Endothelial cell of umbilical vein (primary cell): ENCODE data around the gene AK8. TPM values are rescaled to one million over a fixed set of nuclear protein-coding genes. Genes with fewer than 3 reads are reported as not detected.

ENCODE experiments used
- BruUV-seq: library from RNA; stranded (reverse); fragments of 400-500 nt; replicated peaks from 2 replicates; lab custom pipeline; 2021; lab: Mats Ljungman, UMichigan
- CTCF ChIA-PET: fragments of 300-600, 350-600 bp; sonication (Branson Sonifier 250); formaldehyde crosslinking; loops from one replicate; lab custom pipeline; 2021; ENCODE audit warnings: antibody characterized with exemption, inconsistent platforms; lab: Charles Lee
- POLR2A ChIA-PET: fragments of 300-600, 350-600 bp; sonication (Branson Sonifier 250); formaldehyde crosslinking; loops from one replicate; lab custom pipeline; 2021; ENCODE audit warnings: antibody characterized with exemption, inconsistent platforms; lab: Charles Lee
- DNase-seq: peaks from one replicate; pipeline ENCODE4 v3.0.0-alpha.2; 2011; ENCODE audit warnings: low read depth, low spot score
- FAIRE-seq: peaks from 2 replicates; lab custom pipeline; 2011; peaks lifted over from hg19 to GRCh38; lab: Jason Lieb, UNC
- H2AFZ ChIP-seq: 2 replicates; pipeline ENCODE4 v1.6.0; 2012; ENCODE audit warnings: low read depth, low read length, control low read depth, inconsistent platforms
- H3K27ac ChIP-seq: 2 replicates; pipeline ENCODE4 v1.5.1; 2011; ENCODE audit warnings: low read depth, mild to moderate bottlenecking, control low read depth, low read length, moderate library complexity; ENCODE audit not compliant: insufficient read depth
- H3K27me3 ChIP-seq, 2 experiments: 2 replicates each; pipeline versions ENCODE4 v1.6.0 to v1.6.1; 2011; ENCODE audit warnings: low read length in 2 of 2, mixed read lengths in 1 of 2; ENCODE audit not compliant: control insufficient read depth in 2 of 2, insufficient read depth in 2 of 2
- H3K36me3 ChIP-seq, 2 experiments: 2 replicates in 1 of 2; 3 replicates in 1 of 2; pipeline ENCODE4 v1.5.1; 2011; ENCODE audit warnings: low read length in 2 of 2, mild to moderate bottlenecking in 1 of 2, moderate library complexity in 1 of 2; ENCODE audit not compliant: control insufficient read depth in 2 of 2, insufficient read depth in 2 of 2; ENCODE audit errors: extremely low read depth in 1 of 2
- H3K4me1 ChIP-seq: 3 replicates; pipeline ENCODE4 v1.5.1; 2011; ENCODE audit warnings: mild to moderate bottlenecking, low read length; ENCODE audit not compliant: control insufficient read depth, insufficient read depth; ENCODE audit errors: extremely low read depth
- H3K4me2 ChIP-seq: 2 replicates; pipeline ENCODE4 v1.6.1; 2011; ENCODE audit warnings: low read length, control low read depth, mixed read lengths; ENCODE audit not compliant: insufficient read depth
- H3K4me3 ChIP-seq, 3 experiments: fragments of 200-600 bp in 1 of 3; sonication (generic), shearing (Covaris generic) in 1 of 3; replicated peaks in 1 of 3; 2 replicates each; pipeline ENCODE4 v1.5.1; 2011 to 2016; ENCODE audit warnings: control low read depth in 3 of 3, low read length in 3 of 3, mild to moderate bottlenecking in 2 of 3, inconsistent platforms in 1 of 3, low read depth in 1 of 3, moderate library complexity in 1 of 3; ENCODE audit not compliant: insufficient read depth in 1 of 3
- H3K79me2 ChIP-seq: 2 replicates; pipeline ENCODE4 v1.6.0; 2012; ENCODE audit warnings: low read length, inconsistent platforms; ENCODE audit not compliant: control insufficient read depth, insufficient read depth
- H3K9ac ChIP-seq: replicated peaks from 2 replicates; pipeline ENCODE3; 2011; ENCODE audit warnings: low read length, control low read depth; ENCODE audit not compliant: insufficient read depth; ENCODE audit errors: extremely low read depth
- H3K9me1 ChIP-seq: replicated peaks from 3 replicates; pipeline ENCODE4 v1.6.0; 2011; ENCODE audit warnings: mild to moderate bottlenecking, low read length; ENCODE audit not compliant: control insufficient read depth, insufficient read depth; ENCODE audit errors: extremely low read depth
- H3K9me3 ChIP-seq: replicated peaks from 2 replicates; pipeline ENCODE4 v1.5.1; 2012; ENCODE audit warnings: low read length, inconsistent platforms; ENCODE audit not compliant: control insufficient read depth, insufficient read depth
- H4K20me1 ChIP-seq: replicated peaks from 2 replicates; pipeline ENCODE3; 2011; ENCODE audit warnings: mild to moderate bottlenecking, low read length; ENCODE audit not compliant: control insufficient read depth, insufficient read depth; ENCODE audit errors: extremely low read depth
- EZH2 ChIP-seq: IDR thresholded peaks from 2 replicates; pipeline ENCODE4 v1.6.1; 2012; ENCODE audit warnings: borderline replicate concordance, low read depth, mild to moderate bottlenecking, moderate library complexity, low read length, inconsistent platforms; ENCODE audit not compliant: severe bottlenecking
- FOS ChIP-seq: IDR thresholded peaks from 2 replicates; pipeline ENCODE4 v1.6.1; 2011; ENCODE audit warnings: mild to moderate bottlenecking, low read length, moderate library complexity, borderline replicate concordance; ENCODE audit not compliant: insufficient read depth
- GATA2 ChIP-seq: IDR thresholded peaks from 2 replicates; pipeline ENCODE4 v1.7.0; 2011; ENCODE audit warnings: low read depth, mild to moderate bottlenecking, moderate library complexity, mixed read lengths, low read length; ENCODE audit not compliant: insufficient read length, insufficient read depth
- MYC ChIP-seq: IDR thresholded peaks from one replicate; pipeline ENCODE4 v1.6.1; 2011; ENCODE audit warnings: mild to moderate bottlenecking, low read depth, low read length
- POLR2A ChIP-seq: IDR thresholded peaks from 2 replicates; pipeline ENCODE4 v1.6.1; 2012; ENCODE audit warnings: low read depth, mild to moderate bottlenecking, control low read depth, low read length
- POLR2AphosphoS5 ChIP-seq: IDR thresholded peaks from 2 replicates; pipeline ENCODE4 v1.6.1; 2012; ENCODE audit warnings: low read depth, mild to moderate bottlenecking, control low read depth, low read length, moderate library complexity; ENCODE audit not compliant: insufficient read depth
- dilution Hi-C: fragments of 300-500 bp; cut with MboI; formaldehyde crosslinking; loops from one replicate; pipeline ENCODE4 v1.15.0; 2019; ENCODE audit warnings: low sequenced_read_pairs; ENCODE audit not compliant: extremely low pct_ligation_motif_present
- intact Hi-C: fragments of 100-400 bp; cut with micrococcal nuclease; formaldehyde crosslinking; loops from one replicate; pipeline ENCODE4 v1.10.0; 2022
- polyA plus RNA-seq, 4 experiments: library from polyadenylated mRNA; depleted of rRNA in 3 of 4; stranded (reverse) in 3 of 4; unstranded in 1 of 4; fragments of >200 nt; gene quantifications; 2 replicates each; pipeline versions ENCODE4 v1.2.1 to v1.2.3, GENCODE V29; 2011 to 2012; ENCODE audit warnings: missing spikeins in 1 of 4
- total RNA-seq: library from RNA; stranded (reverse); gene quantifications from 2 replicates; pipeline ENCODE4 v1.2.3, GENCODE V29; 2021
- TF ChIP-seq, protein P1 (sequence below): IDR thresholded peaks from 2 replicates; pipeline ENCODE4 v1.6.1; 2011; ENCODE audit not compliant: insufficient read depth, insufficient read length
- TF ChIP-seq, protein P2 (sequence below), 2 donors: IDR thresholded peaks; 1 replicate in 1 of 2; 2 replicates in 1 of 2; pipeline ENCODE4 v1.5.1; 2011; ENCODE audit warnings: low read length in 2 of 2, mild to moderate bottlenecking in 2 of 2, moderate library complexity in 2 of 2, control low read depth in 1 of 2, inconsistent platforms in 1 of 2, low read depth in 1 of 2; ENCODE audit not compliant: insufficient read depth in 1 of 2; ENCODE audit errors: extremely low read depth in 1 of 2

The AK8 gene
- total and polyA plus RNA-seq, 2 donors (not counting 3 experiments of a cell fraction or from before 2014, with no cell fraction given), result 0.06 TPM; not detected in 1

DNA sequence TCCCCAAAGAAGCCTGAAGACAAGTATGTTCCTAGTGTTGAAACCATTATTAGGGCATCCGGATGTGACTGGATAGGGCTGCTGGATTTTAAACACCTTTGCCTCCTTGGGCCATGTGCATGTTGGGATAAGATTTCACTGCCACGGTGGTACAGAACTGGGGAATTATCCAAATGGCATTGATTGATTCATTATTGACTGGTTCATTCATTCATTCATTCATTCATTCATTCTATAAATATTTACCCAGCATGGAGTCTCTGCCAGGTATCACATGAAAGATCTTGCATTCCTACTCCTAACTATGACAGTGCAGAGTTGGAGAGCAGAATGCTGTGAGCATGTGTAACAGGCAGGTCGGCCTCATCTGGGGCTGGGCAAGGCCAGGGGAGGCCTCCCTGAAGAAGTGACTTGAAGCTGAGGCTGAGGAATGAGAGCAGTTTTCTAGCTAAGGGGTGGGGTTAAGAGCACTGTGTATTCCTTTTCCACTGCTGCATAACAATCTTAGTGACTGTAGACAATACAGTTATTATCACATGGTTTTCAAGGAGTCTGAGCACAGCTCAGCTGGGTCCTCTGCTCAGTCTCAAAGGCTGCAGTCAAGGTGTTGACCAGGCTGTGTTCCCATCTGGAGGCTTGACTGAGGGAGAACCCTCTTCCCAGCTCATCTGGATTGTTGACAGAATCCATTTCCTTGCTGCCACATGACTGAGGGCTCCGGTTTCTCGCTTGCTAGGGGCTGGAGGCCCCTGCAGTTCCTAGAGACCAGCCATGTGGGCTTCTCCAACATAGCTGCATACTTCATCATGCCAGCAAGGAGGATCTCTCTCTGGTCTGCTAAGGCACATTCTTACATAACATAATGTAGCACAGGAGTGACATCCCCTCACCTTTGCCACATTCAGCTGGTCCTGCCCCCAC lies 35.7 kb downstream of the AK8 start:
- Histone ChIP-seq H3K4me2 (no peak overlapping the region), H2AFZ (no peak overlapping the region), H3K9me1 (no peaks in the 10 kb centered on the region), H4K20me1 (no peaks in the 10 kb centered on the region), H3K79me2 (no peaks in the 10 kb centered on the region), H3K9ac (no peak overlapping the region), H3K9me3 (no peaks in the 10 kb centered on the region), H3K27ac (no peak overlapping the region), H3K4me1 (no peaks in the 10 kb centered on the region), H3K27me3 (no peaks in the 10 kb centered on the region), H3K36me3 (no peaks in the 10 kb centered on the region), H3K4me3 (no peak overlapping the region)
- no peak for FAIRE-seq
- dilution Hi-C loops, result no loop called here
- no peak for DNase-seq
- intact Hi-C loops, result no loop called here
- CTCF ChIA-PET, result no interaction called here
- no TSS peak for BruUV-seq
- TF ChIP-seq FOS (no peak), POLR2AphosphoS5 (no peak), MYC (no peak), GATA2 (no peak)
- TF ChIP-seq, protein P1, sequence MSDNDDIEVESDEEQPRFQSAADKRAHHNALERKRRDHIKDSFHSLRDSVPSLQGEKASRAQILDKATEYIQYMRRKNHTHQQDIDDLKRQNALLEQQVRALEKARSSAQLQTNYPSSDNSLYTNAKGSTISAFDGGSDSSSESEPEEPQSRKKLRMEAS, result no peak
- POLR2A ChIA-PET, result no interaction called here

DNA sequence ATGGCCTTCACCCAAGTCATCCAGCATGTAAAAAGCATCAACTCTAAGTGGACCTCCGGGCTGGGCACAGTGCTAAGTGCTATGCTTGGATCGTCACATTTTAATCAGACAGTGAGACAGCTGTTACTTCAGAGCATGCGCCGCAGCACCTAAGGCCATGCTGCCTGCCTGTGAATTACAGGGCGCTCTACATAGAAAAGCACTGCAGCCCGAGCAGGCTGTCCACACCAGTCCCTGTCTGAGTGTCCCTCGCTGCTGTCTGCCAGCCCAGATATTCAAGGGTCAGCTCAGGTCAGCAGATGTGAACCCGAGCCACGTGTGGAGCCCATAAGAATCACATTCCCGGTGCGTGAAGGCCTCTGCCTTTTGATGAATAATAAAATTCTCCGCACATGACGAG lies 37.1 kb downstream of the AK8 start:
- intact Hi-C loops (no loop called here), dilution Hi-C loops (no loop called here)
- H3K27ac ChIP-seq, result no peak overlapping the region
- H3K9me3 ChIP-seq, result no peaks in the 10 kb centered on the region
- ChIA-PET CTCF (no interaction called here), POLR2A (no interaction called here)
- H3K36me3 ChIP-seq, result no peaks in the 10 kb centered on the region
- TF ChIP-seq POLR2A (no peak), EZH2 (no peak), FOS (no peak), POLR2AphosphoS5 (no peak)
- TF ChIP-seq, protein P2, sequence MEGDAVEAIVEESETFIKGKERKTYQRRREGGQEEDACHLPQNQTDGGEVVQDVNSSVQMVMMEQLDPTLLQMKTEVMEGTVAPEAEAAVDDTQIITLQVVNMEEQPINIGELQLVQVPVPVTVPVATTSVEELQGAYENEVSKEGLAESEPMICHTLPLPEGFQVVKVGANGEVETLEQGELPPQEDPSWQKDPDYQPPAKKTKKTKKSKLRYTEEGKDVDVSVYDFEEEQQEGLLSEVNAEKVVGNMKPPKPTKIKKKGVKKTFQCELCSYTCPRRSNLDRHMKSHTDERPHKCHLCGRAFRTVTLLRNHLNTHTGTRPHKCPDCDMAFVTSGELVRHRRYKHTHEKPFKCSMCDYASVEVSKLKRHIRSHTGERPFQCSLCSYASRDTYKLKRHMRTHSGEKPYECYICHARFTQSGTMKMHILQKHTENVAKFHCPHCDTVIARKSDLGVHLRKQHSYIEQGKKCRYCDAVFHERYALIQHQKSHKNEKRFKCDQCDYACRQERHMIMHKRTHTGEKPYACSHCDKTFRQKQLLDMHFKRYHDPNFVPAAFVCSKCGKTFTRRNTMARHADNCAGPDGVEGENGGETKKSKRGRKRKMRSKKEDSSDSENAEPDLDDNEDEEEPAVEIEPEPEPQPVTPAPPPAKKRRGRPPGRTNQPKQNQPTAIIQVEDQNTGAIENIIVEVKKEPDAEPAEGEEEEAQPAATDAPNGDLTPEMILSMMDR (IDR thresholded peaks at IDR 0.05; ENCODE audit: extremely low read depth in 1 of 2, insufficient read depth in 1 of 2, low read depth in 1 of 2, low read length in 2 of 2), result no peak
- TF ChIP-seq, protein P1, result no peak
- H3K4me2 ChIP-seq, result no peak overlapping the region
- H3K4me1 ChIP-seq, result no peaks in the 10 kb centered on the region
- H4K20me1 ChIP-seq, result no peaks in the 10 kb centered on the region
- no peaks in the 10 kb centered on the region for H3K9me1 ChIP-seq
- no peak overlapping the region for H3K9ac ChIP-seq
- no peak for FAIRE-seq
- no peak overlapping the region for H2AFZ ChIP-seq
- H3K79me2 ChIP-seq, result no peaks in the 10 kb centered on the region
- H3K27me3 ChIP-seq, result no peaks in the 10 kb centered on the region
- no peak for DNase-seq
- no TSS peak for BruUV-seq
- no peak overlapping the region for H3K4me3 ChIP-seq
